ENCODE data around the gene TMEM109.

The TMEM109 gene

DNA sequence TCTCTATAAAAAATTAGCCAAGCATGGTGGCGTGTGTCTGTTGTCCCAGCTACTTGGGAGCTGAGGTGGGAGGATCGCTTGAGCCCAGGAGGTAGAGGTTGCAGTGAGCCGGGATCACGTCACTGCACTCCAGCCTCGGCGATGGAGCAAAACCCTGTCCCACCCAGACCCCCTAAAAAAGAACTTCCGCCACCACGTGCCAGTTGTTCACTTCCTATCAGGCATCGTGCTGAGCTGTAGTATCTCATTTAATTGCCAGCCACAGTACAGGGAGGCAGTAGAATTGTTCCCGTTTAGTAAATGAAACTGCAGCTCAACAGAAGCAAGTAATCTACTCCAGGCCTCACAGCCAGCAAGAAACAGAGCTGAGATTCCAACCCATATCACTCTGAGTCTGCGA is 7.3 kb downstream of the TMEM109 start:
- peaks cover 23% of the 10 kb centered on the region for H3K27me3 ChIP-seq (ENCODE audit: insufficient read depth, poor library complexity, severe bottlenecking)
- no peak overlapping the region for H3K4me3 ChIP-seq (replicated peaks; ENCODE audit: insufficient read depth, low read length)
- no peak for DNase-seq (ENCODE audit: low read depth in 1 of 2, low spot score in 1 of 2)
- TF ChIP-seq, protein P1, sequence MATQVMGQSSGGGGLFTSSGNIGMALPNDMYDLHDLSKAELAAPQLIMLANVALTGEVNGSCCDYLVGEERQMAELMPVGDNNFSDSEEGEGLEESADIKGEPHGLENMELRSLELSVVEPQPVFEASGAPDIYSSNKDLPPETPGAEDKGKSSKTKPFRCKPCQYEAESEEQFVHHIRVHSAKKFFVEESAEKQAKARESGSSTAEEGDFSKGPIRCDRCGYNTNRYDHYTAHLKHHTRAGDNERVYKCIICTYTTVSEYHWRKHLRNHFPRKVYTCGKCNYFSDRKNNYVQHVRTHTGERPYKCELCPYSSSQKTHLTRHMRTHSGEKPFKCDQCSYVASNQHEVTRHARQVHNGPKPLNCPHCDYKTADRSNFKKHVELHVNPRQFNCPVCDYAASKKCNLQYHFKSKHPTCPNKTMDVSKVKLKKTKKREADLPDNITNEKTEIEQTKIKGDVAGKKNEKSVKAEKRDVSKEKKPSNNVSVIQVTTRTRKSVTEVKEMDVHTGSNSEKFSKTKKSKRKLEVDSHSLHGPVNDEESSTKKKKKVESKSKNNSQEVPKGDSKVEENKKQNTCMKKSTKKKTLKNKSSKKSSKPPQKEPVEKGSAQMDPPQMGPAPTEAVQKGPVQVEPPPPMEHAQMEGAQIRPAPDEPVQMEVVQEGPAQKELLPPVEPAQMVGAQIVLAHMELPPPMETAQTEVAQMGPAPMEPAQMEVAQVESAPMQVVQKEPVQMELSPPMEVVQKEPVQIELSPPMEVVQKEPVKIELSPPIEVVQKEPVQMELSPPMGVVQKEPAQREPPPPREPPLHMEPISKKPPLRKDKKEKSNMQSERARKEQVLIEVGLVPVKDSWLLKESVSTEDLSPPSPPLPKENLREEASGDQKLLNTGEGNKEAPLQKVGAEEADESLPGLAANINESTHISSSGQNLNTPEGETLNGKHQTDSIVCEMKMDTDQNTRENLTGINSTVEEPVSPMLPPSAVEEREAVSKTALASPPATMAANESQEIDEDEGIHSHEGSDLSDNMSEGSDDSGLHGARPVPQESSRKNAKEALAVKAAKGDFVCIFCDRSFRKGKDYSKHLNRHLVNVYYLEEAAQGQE (IDR thresholded peaks at IDR 0.05; ENCODE audit: insufficient replicate concordance, low read depth): no peak
- TF ChIP-seq, protein P2, sequence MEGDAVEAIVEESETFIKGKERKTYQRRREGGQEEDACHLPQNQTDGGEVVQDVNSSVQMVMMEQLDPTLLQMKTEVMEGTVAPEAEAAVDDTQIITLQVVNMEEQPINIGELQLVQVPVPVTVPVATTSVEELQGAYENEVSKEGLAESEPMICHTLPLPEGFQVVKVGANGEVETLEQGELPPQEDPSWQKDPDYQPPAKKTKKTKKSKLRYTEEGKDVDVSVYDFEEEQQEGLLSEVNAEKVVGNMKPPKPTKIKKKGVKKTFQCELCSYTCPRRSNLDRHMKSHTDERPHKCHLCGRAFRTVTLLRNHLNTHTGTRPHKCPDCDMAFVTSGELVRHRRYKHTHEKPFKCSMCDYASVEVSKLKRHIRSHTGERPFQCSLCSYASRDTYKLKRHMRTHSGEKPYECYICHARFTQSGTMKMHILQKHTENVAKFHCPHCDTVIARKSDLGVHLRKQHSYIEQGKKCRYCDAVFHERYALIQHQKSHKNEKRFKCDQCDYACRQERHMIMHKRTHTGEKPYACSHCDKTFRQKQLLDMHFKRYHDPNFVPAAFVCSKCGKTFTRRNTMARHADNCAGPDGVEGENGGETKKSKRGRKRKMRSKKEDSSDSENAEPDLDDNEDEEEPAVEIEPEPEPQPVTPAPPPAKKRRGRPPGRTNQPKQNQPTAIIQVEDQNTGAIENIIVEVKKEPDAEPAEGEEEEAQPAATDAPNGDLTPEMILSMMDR (IDR thresholded peaks at IDR 0.05; ENCODE audit: insufficient read depth, low read length): no peak
- TF ChIP-seq POLR2AphosphoS5 (IDR thresholded peaks at IDR 0.05; ENCODE audit: low read depth): no peak
- TF ChIP-seq GABPA (IDR thresholded peaks at IDR 0.05; ENCODE audit: low read depth): no peak
- no peak for TF ChIP-seq SPI1 (IDR thresholded peaks at IDR 0.05; ENCODE audit: borderline replicate concordance, low read depth)
- H3K27ac ChIP-seq (replicated peaks): no peak overlapping the region

DNA sequence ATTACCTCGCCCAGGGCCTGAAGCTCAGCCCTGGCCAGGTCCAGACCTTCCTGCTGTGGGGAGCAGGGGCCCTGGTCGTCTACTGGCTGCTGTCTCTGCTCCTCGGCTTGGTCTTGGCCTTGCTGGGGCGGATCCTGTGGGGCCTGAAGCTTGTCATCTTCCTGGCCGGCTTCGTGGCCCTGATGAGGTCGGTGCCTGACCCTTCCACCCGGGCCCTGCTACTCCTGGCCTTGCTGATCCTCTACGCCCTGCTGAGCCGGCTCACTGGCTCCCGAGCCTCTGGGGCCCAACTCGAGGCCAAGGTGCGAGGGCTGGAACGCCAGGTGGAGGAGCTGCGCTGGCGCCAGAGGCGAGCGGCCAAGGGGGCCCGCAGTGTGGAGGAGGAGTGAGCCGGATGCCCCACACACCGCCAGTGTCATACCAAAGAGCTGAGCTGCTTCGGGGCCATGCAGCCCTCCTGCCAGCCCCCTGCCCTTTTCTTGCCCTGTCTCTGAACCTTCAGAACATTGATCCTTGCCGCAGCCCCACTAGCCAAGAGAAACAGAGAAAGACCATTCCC is 7.9 kb downstream of the TMEM109 start:
- TF ChIP-seq SPI1 (IDR thresholded peaks at IDR 0.05; ENCODE audit: borderline replicate concordance, low read depth): no peak
- TF ChIP-seq GABPA (IDR thresholded peaks at IDR 0.05; ENCODE audit: low read depth): no peak
- TF ChIP-seq POLR2AphosphoS5 (IDR thresholded peaks at IDR 0.05; ENCODE audit: low read depth): no peak
- TF ChIP-seq, protein P1 (IDR thresholded peaks at IDR 0.05; ENCODE audit: insufficient replicate concordance, low read depth): no peak
- TF ChIP-seq, protein P2 (IDR thresholded peaks at IDR 0.05; ENCODE audit: insufficient read depth, low read length): no peak
- Histone ChIP-seq H3K4me3 (replicated peaks; ENCODE audit: insufficient read depth, low read length) (no peak overlapping the region), H3K27me3 (ENCODE audit: insufficient read depth, poor library complexity, severe bottlenecking) (peaks cover 27% of the 10 kb centered on the region), H3K27ac (replicated peaks) (no peak overlapping the region)
- DNase-seq (ENCODE audit: low read depth in 1 of 2, low spot score in 1 of 2): no peak

DNA sequence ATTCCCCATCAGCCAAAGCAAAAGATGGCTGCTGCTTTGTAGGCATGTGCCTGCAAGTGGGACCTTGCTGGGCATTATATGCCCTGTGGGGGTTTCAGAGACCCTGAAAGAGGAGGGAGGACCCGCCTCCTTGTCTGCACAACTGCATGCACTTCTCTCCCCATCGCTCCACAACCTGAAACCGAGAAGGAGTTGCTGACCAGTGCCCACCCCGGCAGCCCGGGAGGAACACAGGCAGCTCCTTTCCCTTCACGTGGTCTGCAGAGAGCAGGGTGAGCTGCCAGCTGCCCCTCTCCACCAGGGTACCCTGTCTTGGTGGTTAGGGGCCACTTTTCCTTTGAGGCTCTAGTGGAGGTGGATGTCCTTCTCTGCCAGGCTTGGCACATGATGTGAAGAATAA is 8.9 kb downstream of the TMEM109 start:
- Histone ChIP-seq H3K27me3 (ENCODE audit: insufficient read depth, poor library complexity, severe bottlenecking) (peaks cover 28% of the 10 kb centered on the region), H3K27ac (replicated peaks) (no peak overlapping the region), H3K4me3 (replicated peaks; ENCODE audit: insufficient read depth, low read length) (no peak overlapping the region)
- no peak for DNase-seq (ENCODE audit: low read depth in 1 of 2, low spot score in 1 of 2)
- TF ChIP-seq, protein P2 (IDR thresholded peaks at IDR 0.05; ENCODE audit: insufficient read depth, low read length): no peak
- TF ChIP-seq POLR2AphosphoS5 (IDR thresholded peaks at IDR 0.05; ENCODE audit: low read depth) (no peak), SPI1 (IDR thresholded peaks at IDR 0.05; ENCODE audit: borderline replicate concordance, low read depth) (no peak), GABPA (IDR thresholded peaks at IDR 0.05; ENCODE audit: low read depth) (no peak)
- TF ChIP-seq, protein P1 (IDR thresholded peaks at IDR 0.05; ENCODE audit: insufficient replicate concordance, low read depth): no peak
